ENCODE measurements around the gene ANTXR2. TPM values are rescaled to one million over a fixed set of nuclear protein-coding genes. Genes with fewer than 3 reads are reported as not detected.

The ANTXR2 gene
- total and polyA plus RNA-seq, 2 donors (not counting 3 experiments of a cell fraction or from before 2014, with no cell fraction given): 6.6 to 64.6 TPM

DNA sequence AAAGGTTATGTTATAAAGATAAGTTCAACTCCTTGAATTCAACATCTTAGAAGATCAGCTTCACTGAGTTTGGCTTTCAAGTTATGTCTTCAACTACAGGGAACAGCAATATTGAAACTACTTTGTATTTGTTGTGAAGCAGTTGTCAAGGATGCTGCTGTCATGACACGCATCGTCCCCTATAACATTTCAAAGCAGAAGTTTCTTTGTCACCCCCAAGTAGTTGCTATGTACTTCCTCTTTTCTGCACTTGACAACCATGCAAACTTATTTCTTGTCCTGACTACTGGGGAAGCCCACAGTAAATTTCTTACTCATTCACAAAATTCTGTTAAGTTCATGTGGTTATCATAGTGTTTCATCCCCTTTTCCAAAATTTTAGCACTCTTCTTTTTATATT is 14.3 kb downstream of the ANTXR2 start:
- Histone ChIP-seq H4K20me1 (replicated peaks; ENCODE audit: control insufficient read depth, extremely low read depth, insufficient read depth, low read length) (peaks cover 2% of the 10 kb centered on the region), H3K4me1 (ENCODE audit: control insufficient read depth, extremely low read depth, insufficient read depth, low read length) (no peaks in the 10 kb centered on the region), H3K4me2 (ENCODE audit: insufficient read depth, low read length) (no peak overlapping the region), H3K79me2 (ENCODE audit: control insufficient read depth, insufficient read depth, low read length) (peaks cover 13% of the 10 kb centered on the region), H2AFZ (ENCODE audit: low read depth, low read length) (no peak overlapping the region), H3K9ac (replicated peaks; ENCODE audit: extremely low read depth, insufficient read depth, low read length) (no peak overlapping the region), H3K9me1 (replicated peaks; ENCODE audit: control insufficient read depth, extremely low read depth, insufficient read depth, low read length) (no peaks in the 10 kb centered on the region), H3K27me3 (ENCODE audit: control insufficient read depth in 2 of 2, insufficient read depth in 2 of 2, low read length in 2 of 2) (no peaks in the 10 kb centered on the region), H3K9me3 (replicated peaks; ENCODE audit: control insufficient read depth, insufficient read depth, low read length) (no peaks in the 10 kb centered on the region), H3K36me3 (ENCODE audit: control insufficient read depth in 2 of 2, extremely low read depth in 1 of 2, insufficient read depth in 2 of 2, low read length in 2 of 2) (peaks cover 2 to 11% of the 10 kb centered on the region in 2 experiments), H3K27ac (ENCODE audit: insufficient read depth, low read depth, low read length) (no peak overlapping the region), H3K4me3 (replicated peaks in 1 of 3; ENCODE audit: insufficient read depth in 1 of 3, low read depth in 1 of 3, low read length in 3 of 3) (no peak overlapping the region)
- CTCF ChIA-PET: interaction anchor here (1.3 kb wide), 1 partner anchor 14 kb away, joined by 3 read pairs; no protein-coding TSS in a partner anchor
- no peak for DNase-seq (ENCODE audit: low read depth, low spot score)
- no TSS peak for BruUV-seq (replicated peaks)
- FAIRE-seq: no peak
- dilution Hi-C loops (cut with MboI; ENCODE audit: extremely low pct_ligation_motif_present, low sequenced_read_pairs) (no loop called here), intact Hi-C loops (cut with micrococcal nuclease) (no loop called here)
- TF ChIP-seq GATA2 (IDR thresholded peaks at IDR 0.05; ENCODE audit: insufficient read depth, insufficient read length, low read depth, low read length) (no peak), JUN (IDR thresholded peaks at IDR 0.05; ENCODE audit: borderline replicate concordance, insufficient read depth, insufficient read length, low read depth) (no peak), EZH2 (IDR thresholded peaks at IDR 0.05; ENCODE audit: borderline replicate concordance, low read depth, low read length, severe bottlenecking) (no peak), POLR2A (IDR thresholded peaks at IDR 0.05; ENCODE audit: low read depth, low read length) (no peak), POLR2AphosphoS5 (IDR thresholded peaks at IDR 0.05; ENCODE audit: insufficient read depth, low read depth, low read length) (no peak), MYC (IDR thresholded peaks at IDR 0.05; ENCODE audit: low read depth, low read length) (no peak)
- TF ChIP-seq, protein P1, sequence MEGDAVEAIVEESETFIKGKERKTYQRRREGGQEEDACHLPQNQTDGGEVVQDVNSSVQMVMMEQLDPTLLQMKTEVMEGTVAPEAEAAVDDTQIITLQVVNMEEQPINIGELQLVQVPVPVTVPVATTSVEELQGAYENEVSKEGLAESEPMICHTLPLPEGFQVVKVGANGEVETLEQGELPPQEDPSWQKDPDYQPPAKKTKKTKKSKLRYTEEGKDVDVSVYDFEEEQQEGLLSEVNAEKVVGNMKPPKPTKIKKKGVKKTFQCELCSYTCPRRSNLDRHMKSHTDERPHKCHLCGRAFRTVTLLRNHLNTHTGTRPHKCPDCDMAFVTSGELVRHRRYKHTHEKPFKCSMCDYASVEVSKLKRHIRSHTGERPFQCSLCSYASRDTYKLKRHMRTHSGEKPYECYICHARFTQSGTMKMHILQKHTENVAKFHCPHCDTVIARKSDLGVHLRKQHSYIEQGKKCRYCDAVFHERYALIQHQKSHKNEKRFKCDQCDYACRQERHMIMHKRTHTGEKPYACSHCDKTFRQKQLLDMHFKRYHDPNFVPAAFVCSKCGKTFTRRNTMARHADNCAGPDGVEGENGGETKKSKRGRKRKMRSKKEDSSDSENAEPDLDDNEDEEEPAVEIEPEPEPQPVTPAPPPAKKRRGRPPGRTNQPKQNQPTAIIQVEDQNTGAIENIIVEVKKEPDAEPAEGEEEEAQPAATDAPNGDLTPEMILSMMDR (IDR thresholded peaks at IDR 0.05; ENCODE audit: extremely low read depth in 1 of 2, insufficient read depth in 1 of 2, low read depth in 1 of 2, low read length in 2 of 2): no peak
- TF ChIP-seq, protein P2, sequence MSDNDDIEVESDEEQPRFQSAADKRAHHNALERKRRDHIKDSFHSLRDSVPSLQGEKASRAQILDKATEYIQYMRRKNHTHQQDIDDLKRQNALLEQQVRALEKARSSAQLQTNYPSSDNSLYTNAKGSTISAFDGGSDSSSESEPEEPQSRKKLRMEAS (IDR thresholded peaks at IDR 0.05; ENCODE audit: insufficient read depth, insufficient read length): no peak
- POLR2A ChIA-PET: no interaction called here

Measured in endothelial cell of umbilical vein (primary cell).